Neuronal stem cell (in vitro differentiated cells): ENCODE data around the gene SLC13A4.

Experiments
- DNase-seq: peaks from one replicate; pipeline ENCODE4 v3.0.0-alpha.2; 2013; ENCODE audit warnings: low spot score
- H2AFZ ChIP-seq: one replicate; pipeline ENCODE4 v1.6.1; 2013; ENCODE audit warnings: mild to moderate bottlenecking, low read length, inconsistent platforms
- H2AK5ac ChIP-seq: 2 replicates; pipeline ENCODE4 v1.6.1; 2013; ENCODE audit warnings: low read depth, mild to moderate bottlenecking, inconsistent platforms, low read length, moderate library complexity, mixed read lengths
- H2BK120ac ChIP-seq: 2 replicates; pipeline ENCODE4 v1.6.1; 2013; ENCODE audit warnings: low read depth, mild to moderate bottlenecking, inconsistent platforms, low read length, moderate library complexity, mixed read lengths
- H2BK12ac ChIP-seq: one replicate; pipeline ENCODE4 v1.6.1; 2013; ENCODE audit warnings: low read length, inconsistent platforms
- H2BK15ac ChIP-seq: 2 replicates; pipeline ENCODE4 v1.6.1; 2013; ENCODE audit warnings: mild to moderate bottlenecking, low read length, inconsistent platforms, mixed read lengths
- H2BK5ac ChIP-seq: one replicate; pipeline ENCODE4 v1.6.1; 2013; ENCODE audit warnings: inconsistent platforms, mild to moderate bottlenecking, low read length, moderate library complexity
- H3K14ac ChIP-seq: one replicate; pipeline ENCODE4 v1.6.1; 2013; ENCODE audit warnings: low read length, inconsistent platforms
- H3K18ac ChIP-seq: 2 replicates; pipeline ENCODE4 v1.6.1; 2013; ENCODE audit warnings: low read length, inconsistent platforms
- H3K23ac ChIP-seq: 2 replicates; pipeline ENCODE4 v1.6.1; 2013; ENCODE audit warnings: low read depth, mild to moderate bottlenecking, mixed read lengths, low read length, inconsistent platforms; ENCODE audit not compliant: poor library complexity
- H3K27ac ChIP-seq: replicated peaks from 3 replicates; pipeline ENCODE4 v1.5.1; 2013; ENCODE audit warnings: low read length, inconsistent platforms
- H3K27me3 ChIP-seq, 3 experiments: 2 replicates each; pipeline ENCODE4 v1.6.1; 2013; ENCODE audit warnings: low read length in 3 of 3, mild to moderate bottlenecking in 2 of 3, inconsistent platforms in 1 of 3, low read depth in 1 of 3, mixed read lengths in 1 of 3, moderate library complexity in 1 of 3; ENCODE audit not compliant: control insufficient read depth in 3 of 3, insufficient read depth in 3 of 3
- H3K36me3 ChIP-seq, 2 donors: replicated peaks in 1 of 2; 2 replicates each; pipeline ENCODE4 v1.6.1; 2013; ENCODE audit warnings: low read length in 2 of 2; ENCODE audit not compliant: control insufficient read depth in 2 of 2, insufficient read depth in 2 of 2
- H3K4ac ChIP-seq: 2 replicates; pipeline ENCODE4 v1.6.1; 2013; ENCODE audit warnings: inconsistent platforms, mild to moderate bottlenecking, low read length, moderate library complexity
- H3K4me1 ChIP-seq, 2 donors: 1 replicate in 1 of 2; 2 replicates in 1 of 2; pipeline ENCODE4 v1.6.1; 2013; ENCODE audit warnings: low read length in 2 of 2, low read depth in 1 of 2; ENCODE audit not compliant: control insufficient read depth in 2 of 2, insufficient read depth in 1 of 2
- H3K4me2 ChIP-seq: one replicate; pipeline ENCODE4 v1.6.1; 2013; ENCODE audit warnings: mild to moderate bottlenecking, low read length, inconsistent platforms; ENCODE audit not compliant: insufficient read depth, poor library complexity, severe bottlenecking
- H3K4me3 ChIP-seq, 2 donors: 2 replicates each; pipeline ENCODE4 v1.5.1; 2013; ENCODE audit warnings: low read length in 2 of 2, mild to moderate bottlenecking in 2 of 2, inconsistent platforms in 1 of 2, moderate library complexity in 1 of 2
- H3K79me1 ChIP-seq: one replicate; pipeline ENCODE4 v1.6.1; 2013; ENCODE audit warnings: low read depth, mild to moderate bottlenecking, inconsistent platforms, low read length, moderate library complexity
- H3K9ac ChIP-seq: one replicate; pipeline ENCODE4 v1.6.1; 2013; ENCODE audit warnings: mild to moderate bottlenecking, low read depth, low read length, inconsistent platforms; ENCODE audit not compliant: poor library complexity
- H3K9me3 ChIP-seq, 2 donors: replicated peaks in 1 of 2; 2 replicates each; pipeline versions ENCODE3 to v1.6.1; 2013; ENCODE audit warnings: low read length in 2 of 2, mild to moderate bottlenecking in 2 of 2, inconsistent platforms in 1 of 2, low read depth in 1 of 2, mixed read lengths in 1 of 2, moderate library complexity in 1 of 2; ENCODE audit not compliant: control insufficient read depth in 2 of 2, insufficient read depth in 1 of 2
- H4K8ac ChIP-seq: one replicate; pipeline ENCODE4 v1.6.1; 2013; ENCODE audit warnings: low read depth, mild to moderate bottlenecking, inconsistent platforms, low read length, moderate library complexity
- H4K91ac ChIP-seq: one replicate; pipeline ENCODE4 v1.6.1; 2013; ENCODE audit warnings: low read length, low read depth, mild to moderate bottlenecking, inconsistent platforms; ENCODE audit not compliant: poor library complexity
- WGBS, 2 donors: extraction: QIAGEN DNeasy Blood & Tissue Kit; methylation state at CpG; one replicate each; pipeline ENCODE4 v1.1.7; 2013; ENCODE audit warnings: missing lambda C conversion rate in 2 of 2, mixed read lengths in 1 of 2; ENCODE audit not compliant: insufficient read length in 2 of 2, insufficient replicate concordance in 1 of 2; ENCODE audit errors: extremely low coverage in 2 of 2; 5-methylcytosine and 5-hydroxymethylcytosine counted together

SLC13A4 gene

DNA sequence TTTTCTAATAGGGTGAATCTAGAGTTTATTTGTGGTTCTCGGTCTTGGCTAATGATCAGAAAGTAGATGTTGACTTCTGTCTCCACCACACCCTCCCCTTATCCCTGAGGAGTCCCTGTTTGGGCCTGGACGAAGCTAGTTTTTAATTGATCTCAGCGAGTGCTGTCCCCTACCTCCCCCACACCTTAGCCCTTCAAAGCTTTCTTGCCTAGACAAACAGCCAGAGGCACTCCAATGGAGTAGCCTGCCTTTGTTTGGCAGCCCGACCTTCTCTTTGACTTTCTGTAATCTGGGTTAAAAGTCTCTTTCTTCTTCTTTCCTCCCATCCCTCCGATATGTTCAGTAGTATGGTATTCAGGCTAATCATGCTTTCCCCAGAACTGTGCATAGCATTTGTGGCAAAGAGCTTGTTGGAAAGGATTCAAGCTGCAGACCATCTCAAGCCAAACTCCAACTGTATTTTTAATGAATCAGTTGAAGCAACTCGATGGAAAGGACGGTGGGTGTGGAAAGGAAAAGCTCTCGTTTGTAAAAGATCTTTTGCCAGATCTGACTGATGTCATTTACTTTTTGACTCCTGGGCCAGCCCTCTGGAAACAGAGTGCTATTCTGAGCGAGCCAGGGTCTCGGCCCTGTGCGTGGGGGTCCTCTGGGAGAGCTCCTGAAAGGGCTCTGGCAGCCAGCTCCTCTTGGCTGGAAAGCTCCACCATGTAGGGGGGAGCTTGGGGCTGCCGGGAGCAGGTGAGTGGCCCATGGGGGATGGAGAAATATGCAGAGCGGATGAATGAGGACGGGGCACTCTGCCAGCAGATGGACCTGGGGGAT is 16.1 kb upstream of the SLC13A4 start:
- H3K36me3 ChIP-seq = no peaks in the 10 kb centered on the region
- H2AK5ac ChIP-seq = no peak overlapping the region
- no peak overlapping the region for H3K4me3 ChIP-seq
- no peak overlapping the region for H3K4ac ChIP-seq
- no peak overlapping the region for H3K23ac ChIP-seq
- H2BK5ac ChIP-seq = no peak overlapping the region
- H3K18ac ChIP-seq = no peak overlapping the region
- H2BK120ac ChIP-seq = no peak overlapping the region
- no peak overlapping the region for H3K9ac ChIP-seq
- H2BK12ac ChIP-seq = no peak overlapping the region
- no peak overlapping the region for H2BK15ac ChIP-seq
- H4K91ac ChIP-seq = no peak overlapping the region
- no peak overlapping the region for H3K14ac ChIP-seq
- peaks cover 0 to 4% of the 10 kb centered on the region in 2 donors for H3K4me1 ChIP-seq
- H4K8ac ChIP-seq = no peak overlapping the region
- H3K79me1 ChIP-seq = no peaks in the 10 kb centered on the region
- no peak for DNase-seq
- no CpG with 5 or more reads among the region's 14 CpGs for WGBS, 2 donors
- peaks cover 0 to 4% (median 0%) of the 10 kb centered on the region in 3 experiments for H3K27me3 ChIP-seq
- no peaks in the 10 kb centered on the region for H3K9me3 ChIP-seq
- H3K4me2 ChIP-seq = no peak overlapping the region
- no peak overlapping the region for H3K27ac ChIP-seq
- H2AFZ ChIP-seq = no peak overlapping the region

DNA sequence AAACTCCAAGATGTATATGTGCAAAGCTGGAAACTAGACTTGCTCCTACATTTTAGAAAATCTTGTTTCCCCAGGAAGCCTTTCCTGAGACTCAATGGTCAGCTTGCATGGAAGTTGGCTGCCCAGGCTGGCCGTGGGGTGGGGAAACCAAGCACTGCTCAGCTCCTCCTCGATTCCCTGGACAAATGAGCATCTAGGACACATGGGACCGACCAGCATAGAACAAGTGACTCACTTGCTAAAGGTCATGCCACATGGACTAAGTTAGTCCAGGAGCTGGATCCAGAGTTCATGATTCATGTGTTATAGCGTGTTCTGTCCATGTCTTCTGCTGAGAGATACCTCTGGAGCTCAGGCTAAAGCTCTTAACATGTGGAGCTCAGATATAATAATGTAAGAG is 14.4 kb upstream of the SLC13A4 start:
- H2AK5ac ChIP-seq = no peak overlapping the region
- no peaks in the 10 kb centered on the region for H3K79me1 ChIP-seq
- no peak overlapping the region for H3K18ac ChIP-seq
- no peak overlapping the region for H3K27ac ChIP-seq
- H2BK5ac ChIP-seq = no peak overlapping the region
- H2BK12ac ChIP-seq = no peak overlapping the region
- no peak overlapping the region for H3K4ac ChIP-seq
- H4K91ac ChIP-seq = no peak overlapping the region
- no peaks in the 10 kb centered on the region for H3K9me3 ChIP-seq
- no peak overlapping the region for H3K4me3 ChIP-seq
- H4K8ac ChIP-seq = no peak overlapping the region
- H3K9ac ChIP-seq = no peak overlapping the region
- no peak overlapping the region for H2BK120ac ChIP-seq
- no peak overlapping the region for H3K23ac ChIP-seq
- H2AFZ ChIP-seq = no peak overlapping the region
- no peak overlapping the region for H3K4me2 ChIP-seq
- WGBS, 2 donors = no CpG with 5 or more reads among the region's 4 CpGs
- H3K14ac ChIP-seq = no peak overlapping the region
- no peaks in the 10 kb centered on the region for H3K36me3 ChIP-seq
- H3K4me1 ChIP-seq = peaks cover 0 to 4% of the 10 kb centered on the region in 2 donors
- no peak for DNase-seq
- H3K27me3 ChIP-seq = peaks cover 0 to 4% (median 0%) of the 10 kb centered on the region in 3 experiments
- no peak overlapping the region for H2BK15ac ChIP-seq

GRCh38 chr7:135741905-135742304 is 13.9 kb upstream of the SLC13A4 start:
- Histone ChIP-seq H2AK5ac (no peak overlapping the region), H3K9me3 (no peaks in the 10 kb centered on the region), H3K18ac (no peak overlapping the region), H3K4ac (no peak overlapping the region), H3K27me3 (peaks cover 0 to 4% (median 0%) of the 10 kb centered on the region in 3 experiments), H3K79me1 (no peaks in the 10 kb centered on the region), H3K4me3 (no peak overlapping the region), H4K91ac (no peak overlapping the region), H3K36me3 (no peaks in the 10 kb centered on the region), H3K14ac (no peak overlapping the region), H2BK120ac (no peak overlapping the region), H3K9ac (no peak overlapping the region), H2AFZ (no peak overlapping the region), H3K4me1 (peaks cover 0 to 4% of the 10 kb centered on the region in 2 donors), H3K4me2 (no peak overlapping the region), H2BK12ac (no peak overlapping the region), H2BK5ac (no peak overlapping the region), H2BK15ac (no peak overlapping the region), H4K8ac (no peak overlapping the region), H3K27ac (no peak overlapping the region), H3K23ac (no peak overlapping the region)
- no peak for DNase-seq
- WGBS, 2 donors = no CpG with 5 or more reads among the region's 2 CpGs

DNA sequence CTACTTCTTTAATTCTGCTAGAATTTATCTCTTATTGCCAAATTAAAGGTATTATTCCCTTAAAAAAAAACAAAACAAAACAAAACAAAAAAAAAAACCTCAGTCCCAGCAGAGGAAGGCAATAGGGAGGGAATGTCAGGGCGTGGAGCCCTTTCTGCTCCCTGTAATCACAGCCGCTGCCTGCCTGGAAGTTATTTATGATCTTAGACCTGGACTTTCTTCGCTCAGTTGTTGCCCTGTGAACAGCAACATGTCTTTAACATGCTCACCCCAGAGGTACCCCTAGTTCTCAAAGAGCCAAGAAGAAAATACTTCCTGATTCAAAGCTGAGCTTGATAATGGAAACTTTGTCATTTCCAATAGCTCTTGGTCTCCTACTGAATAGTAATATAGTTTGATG is 12.9 kb upstream of the SLC13A4 start:
- DNase-seq = no peak

More for the DNA sequence above, 12.9 kb upstream of the SLC13A4 start:
- no peak overlapping the region for H3K4me3 ChIP-seq
- H2BK5ac ChIP-seq = no peak overlapping the region
- no peak overlapping the region for H4K8ac ChIP-seq
- H2BK120ac ChIP-seq = no peak overlapping the region
- no peak overlapping the region for H4K91ac ChIP-seq
- no peak overlapping the region for H3K4me2 ChIP-seq
- H3K79me1 ChIP-seq = no peaks in the 10 kb centered on the region
- no peak overlapping the region for H3K9ac ChIP-seq
- no peak overlapping the region for H2AK5ac ChIP-seq
- H3K4me1 ChIP-seq = peaks cover 0 to 4% of the 10 kb centered on the region in 2 donors
- no peaks in the 10 kb centered on the region for H3K36me3 ChIP-seq
- H2BK15ac ChIP-seq = no peak overlapping the region
- no peak overlapping the region for H2BK12ac ChIP-seq
- no peak overlapping the region for H3K14ac ChIP-seq
- no CpG with 5 or more reads among the region's 3 CpGs for WGBS, 2 donors
- H3K18ac ChIP-seq = no peak overlapping the region
- H3K27ac ChIP-seq = no peak overlapping the region
- H3K4ac ChIP-seq = no peak overlapping the region
- H3K9me3 ChIP-seq = no peaks in the 10 kb centered on the region
- H3K23ac ChIP-seq = no peak overlapping the region
- H2AFZ ChIP-seq = no peak overlapping the region
- H3K27me3 ChIP-seq = peaks cover 0 to 4% (median 0%) of the 10 kb centered on the region in 3 experiments
